ENCODE data around the gene TBC1D17.
"Not testable (repeated sequence)": the region's sequence is repeated elsewhere in the genome, so short reads cannot be mapped to it uniquely, and the experiment has no call there.

TBC1D17 gene

GRCh38 chr19:49920624-49921363 is 43.3 kb downstream of the TBC1D17 start:
- no peak for DNase-seq (ENCODE audit: low read depth, low spot score)

- no peak for DNase-seq (ENCODE audit: low read depth, low spot score)
These were observed 44.6 kb downstream of the TBC1D17 start for GRCh38 chr19:49921871-49922795.

GRCh38 chr19:49923055-49924003 is 45.8 kb downstream of the TBC1D17 start:
- DNase-seq (ENCODE audit: low read depth, low spot score): no peak

GRCh38 chr19:49924004-49924880 is 46.7 kb downstream of the TBC1D17 start:
- no peak for DNase-seq (ENCODE audit: low read depth, low spot score)

GRCh38 chr19:49924881-49925210 is 47.3 kb downstream of the TBC1D17 start:
- DNase-seq (ENCODE audit: low read depth, low spot score): not testable (repeated sequence)

GRCh38 chr19:49925486-49925885 is 48.0 kb downstream of the TBC1D17 start:
- DNase-seq (ENCODE audit: low read depth, low spot score): no peak

- DNase-seq (ENCODE audit: low read depth, low spot score): no peak
These were observed 49.0 kb downstream of the TBC1D17 start for GRCh38 chr19:49926515-49926914.

- DNase-seq (ENCODE audit: low read depth, low spot score): no peak
These were observed 50.2 kb downstream of the TBC1D17 start for GRCh38 chr19:49927526-49928264.

GRCh38 chr19:49929121-49929610 is 51.7 kb downstream of the TBC1D17 start, which contains the start of the genes ATF5 and NUP62:
TSS of gene ATF5 (plus strand) at chr19:49929205. CDS start at chr19:49930851, 1,646 bp downstream.
TSS of gene NUP62 (minus strand) at chr19:49929504. CDS start at chr19:49909807, 19,697 bp downstream.
- peak; percentile 65 for DNase-seq (ENCODE audit: low read depth, low spot score)

GRCh38 chr19:49929611-49930482 is 52.3 kb downstream of the TBC1D17 start:
- DNase-seq (ENCODE audit: low read depth, low spot score): peak; percentile 88

GRCh38 chr19:49930483-49931011 is 53.0 kb downstream of the TBC1D17 start:
- DNase-seq (ENCODE audit: low read depth, low spot score): no peak

- no peak for DNase-seq (ENCODE audit: low read depth, low spot score)
These were observed 54.0 kb downstream of the TBC1D17 start for GRCh38 chr19:49931293-49932040.

GRCh38 chr19:49932041-49932451 is 54.5 kb downstream of the TBC1D17 start:
- no peak for DNase-seq (ENCODE audit: low read depth, low spot score)

- no peak for DNase-seq (ENCODE audit: low read depth, low spot score)
These were observed 55.2 kb downstream of the TBC1D17 start for GRCh38 chr19:49932731-49933131.

- DNase-seq (ENCODE audit: low read depth, low spot score): no peak
These were observed 56.1 kb downstream of the TBC1D17 start for GRCh38 chr19:49933643-49934042.

GRCh38 chr19:49936549-49936948 is 59.0 kb downstream of the TBC1D17 start:
- DNase-seq (ENCODE audit: low read depth, low spot score): no peak

GRCh38 chr19:49937750-49938381 is 60.4 kb downstream of the TBC1D17 start:
- no peak for DNase-seq (ENCODE audit: low read depth, low spot score)

Measured in smooth muscle cell of the brain vasculature (primary cell).